GM19395 (cell line): ENCODE measurements around the gene MRPL16.

Experiments
- ATAC-seq: cut with Tn5 transposase; IDR thresholded peaks from one replicate; pipeline ENCODE4 v1.9.1; 2021; ENCODE audit warnings: mild to moderate bottlenecking, moderate library complexity; ENCODE audit not compliant: unreplicated experiment

The MRPL16 gene

GRCh38 chr11:59776210-59777066 is 34.1 kb downstream of the MRPL16 start:
- ATAC-seq = no peak

- ATAC-seq = no peak
These were observed 37.5 kb downstream of the MRPL16 start for GRCh38 chr11:59773083-59773440.

- ATAC-seq = no peak
These were observed 39.0 kb downstream of the MRPL16 start for GRCh38 chr11:59771605-59772004.

- ATAC-seq = no peak
These were observed 39.7 kb downstream of the MRPL16 start for GRCh38 chr11:59770869-59771268.

- no peak for ATAC-seq
These were observed 40.3 kb downstream of the MRPL16 start for GRCh38 chr11:59770319-59770718.

GRCh38 chr11:59769828-59770227 is 40.8 kb downstream of the MRPL16 start:
- ATAC-seq = no peak

GRCh38 chr11:59769111-59769510 is 41.5 kb downstream of the MRPL16 start:
- ATAC-seq = no peak

GRCh38 chr11:59767225-59767611 is 43.4 kb downstream of the MRPL16 start:
- no peak for ATAC-seq

GRCh38 chr11:59766542-59767224 is 43.9 kb downstream of the MRPL16 start:
- no peak for ATAC-seq

- ATAC-seq = no peak
These were observed 45.4 kb downstream of the MRPL16 start for GRCh38 chr11:59765068-59765735.

GRCh38 chr11:59761993-59762392 is 48.6 kb downstream of the MRPL16 start:
- no peak for ATAC-seq

GRCh38 chr11:59760771-59761170 is 49.8 kb downstream of the MRPL16 start:
- ATAC-seq = no peak

- ATAC-seq = no peak
These were observed 50.7 kb downstream of the MRPL16 start for GRCh38 chr11:59759900-59760299.

GRCh38 chr11:59758401-59759037 is 52.1 kb downstream of the MRPL16 start:
- no peak for ATAC-seq

GRCh38 chr11:59756845-59757244 is 53.7 kb downstream of the MRPL16 start:
- ATAC-seq = no peak

GRCh38 chr11:59756558-59756840 is 54.1 kb downstream of the MRPL16 start:
- no peak for ATAC-seq
